HG03432 (cell line): Measurements from ENCODE around the gene REPIN1.
A peak's percentile ranks its signal among the peaks of the same experiment; 100 is the strongest.

Source experiments
- ATAC-seq: cut with Tn5 transposase; IDR thresholded peaks from one replicate; pipeline ENCODE4 v1.9.1; 2021; ENCODE audit warnings: mild to moderate bottlenecking, moderate library complexity; ENCODE audit not compliant: unreplicated experiment

The REPIN1 gene

DNA sequence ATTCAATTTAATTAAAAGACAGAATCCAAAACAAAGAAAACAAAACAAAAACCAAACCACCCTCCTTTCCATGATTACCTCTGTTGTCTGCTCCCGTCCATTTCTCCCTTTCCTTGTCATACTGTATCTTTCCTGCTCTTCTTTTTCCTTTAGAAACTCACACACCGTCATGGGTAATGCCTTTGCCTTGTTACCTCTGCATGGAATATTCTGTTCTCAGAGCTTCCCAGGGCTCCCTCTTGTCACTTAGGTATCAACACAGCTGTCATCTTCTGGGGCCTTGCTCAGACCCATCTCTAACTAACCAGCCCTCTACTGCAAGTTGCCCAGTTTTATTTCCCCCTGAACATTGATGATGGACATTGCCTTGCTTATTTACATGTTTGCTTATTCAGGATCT is 51.6 kb downstream of the REPIN1 start:
- ATAC-seq = no peak

GRCh38 chr7:150420987-150421674 is 52.5 kb downstream of the REPIN1 start:
- ATAC-seq = peak; percentile 97

GRCh38 chr7:150421831-150422230 is 53.2 kb downstream of the REPIN1 start:
- ATAC-seq = no peak
